Liver (tissue), 9 donors: ENCODE results near the gene TNFRSF13B. TPM values are rescaled to one million over a fixed set of nuclear protein-coding genes. Genes with fewer than 3 reads are reported as not detected.

Experiments
- DNase-seq: peaks from one replicate; pipeline ENCODE4 v3.0.0-alpha.2; 2017; ENCODE audit warnings: low spot score
- H3K27ac ChIP-seq, 2 donors: one replicate each; pipeline ENCODE4 v1.7.0; 2013; ENCODE audit warnings: inconsistent platforms in 2 of 2, low read length in 2 of 2, control low read depth in 1 of 2, low read depth in 1 of 2, mild to moderate bottlenecking in 1 of 2
- H3K27me3 ChIP-seq, 4 donors: one replicate each; pipeline versions ENCODE4 v1.6.1 to v1.7.0; 2013; ENCODE audit warnings: low read length in 3 of 4, inconsistent platforms in 1 of 4, mild to moderate bottlenecking in 1 of 4, moderate library complexity in 1 of 4; ENCODE audit not compliant: control insufficient read depth in 4 of 4, insufficient read depth in 4 of 4
- H3K36me3 ChIP-seq, 4 donors: one replicate each; pipeline versions ENCODE4 v1.6.1 to v1.7.0; 2013; ENCODE audit warnings: low read length in 3 of 4, mild to moderate bottlenecking in 3 of 4, low read depth in 1 of 4, moderate library complexity in 1 of 4; ENCODE audit not compliant: control insufficient read depth in 4 of 4, insufficient read depth in 3 of 4
- H3K4me1 ChIP-seq, 4 donors: one replicate each; pipeline versions ENCODE4 v1.6.1 to v1.7.0; 2013; ENCODE audit warnings: low read length in 3 of 4, mild to moderate bottlenecking in 3 of 4, moderate library complexity in 1 of 4; ENCODE audit not compliant: control insufficient read depth in 4 of 4, insufficient read depth in 4 of 4
- H3K4me3 ChIP-seq, 3 donors: one replicate each; pipeline versions ENCODE4 v1.6.1 to v1.7.0; 2013; ENCODE audit warnings: low read length in 3 of 3, control low read depth in 1 of 3, low read depth in 1 of 3, mild to moderate bottlenecking in 1 of 3
- H3K9ac ChIP-seq, 2 donors: one replicate each; pipeline ENCODE4 v1.7.0; 2013; ENCODE audit warnings: low read length in 2 of 2, mild to moderate bottlenecking in 2 of 2, moderate library complexity in 2 of 2, control low read depth in 1 of 2, low read depth in 1 of 2
- H3K9me3 ChIP-seq, 4 donors: one replicate each; pipeline versions ENCODE4 v1.6.1 to v1.7.0; 2013; ENCODE audit warnings: low read length in 3 of 4; ENCODE audit not compliant: control insufficient read depth in 4 of 4
- ATF3 ChIP-seq: IDR thresholded peaks from 2 replicates; pipeline ENCODE4 v1.6.1; 2016; ENCODE audit warnings: antibody characterized with exemption
- EGR1 ChIP-seq, 2 donors: IDR thresholded peaks; 2 replicates each; pipeline ENCODE4 v1.6.1; 2016 to 2018; ENCODE audit warnings: antibody characterized with exemption in 2 of 2, low read depth in 2 of 2
- FOXA2 ChIP-seq: IDR thresholded peaks from 2 replicates; pipeline ENCODE4 v1.6.1; 2016; ENCODE audit warnings: antibody characterized with exemption
- GABPA ChIP-seq, 2 donors: IDR thresholded peaks in 1 of 2; conservative IDR thresholded peaks in 1 of 2; 2 replicates each; pipeline ENCODE4 v1.6.1; 2016; ENCODE audit warnings: antibody characterized with exemption in 2 of 2, mild to moderate bottlenecking in 1 of 2, moderate library complexity in 1 of 2
- HNF4A ChIP-seq, 2 donors: conservative IDR thresholded peaks; 2 replicates each; pipeline ENCODE4 v1.6.1; 2016; ENCODE audit warnings: antibody characterized with exemption in 2 of 2, mild to moderate bottlenecking in 2 of 2
- HNF4G ChIP-seq: IDR thresholded peaks from 2 replicates; pipeline ENCODE4 v1.6.1; 2016; ENCODE audit warnings: antibody characterized with exemption
- JUND ChIP-seq, 2 donors: IDR thresholded peaks; 2 replicates each; pipeline ENCODE4 v1.6.1; 2016; ENCODE audit warnings: antibody characterized with exemption in 2 of 2
- NR2F2 ChIP-seq: IDR thresholded peaks from 2 replicates; pipeline ENCODE4 v1.6.1; 2016; ENCODE audit warnings: antibody characterized with exemption
- RAD21 ChIP-seq, 2 donors: IDR thresholded peaks; 2 replicates each; pipeline ENCODE4 v1.6.1; 2016; ENCODE audit warnings: antibody characterized with exemption in 2 of 2, mild to moderate bottlenecking in 2 of 2
- SP1 ChIP-seq: IDR thresholded peaks from 2 replicates; pipeline ENCODE4 v1.6.1; 2018; ENCODE audit warnings: antibody characterized with exemption, mild to moderate bottlenecking
- YY1 ChIP-seq: IDR thresholded peaks from 2 replicates; pipeline ENCODE4 v1.6.1; 2016; ENCODE audit warnings: antibody characterized with exemption, mild to moderate bottlenecking
- WGBS: extraction: QIAGEN DNeasy Blood & Tissue Kit; methylation state at CpG from one replicate; pipeline ENCODE4 v1.1.7; 2013; 5-methylcytosine and 5-hydroxymethylcytosine counted together
- polyA plus RNA-seq, 2 donors: library from polyadenylated mRNA; stranded (reverse) in 1 of 2; unstranded in 1 of 2; fragments of 200-250 nt in 1 of 2; fragments of >200 nt in 1 of 2; fragmentation: Nextera tagmentation in 1 of 2; extraction: Ambion mirVana in 1 of 2; gene quantifications; one replicate each; pipeline versions ENCODE4 v1.2.1 to v1.2.3, GENCODE V29; 2013 to 2015
- total RNA-seq, 2 donors: library from RNA; depleted of rRNA; stranded (reverse); fragments of >200 nt; gene quantifications; one replicate each; pipeline ENCODE4 v1.2.3, GENCODE V29; 2014
- TF ChIP-seq, protein P1 (sequence below): IDR thresholded peaks from 2 replicates; pipeline ENCODE4 v1.6.1; 2016; ENCODE audit warnings: antibody characterized with exemption
- TF ChIP-seq, protein P2 (sequence below): IDR thresholded peaks from 2 replicates; pipeline ENCODE4 v1.6.1; 2016; ENCODE audit warnings: antibody characterized with exemption, mild to moderate bottlenecking
- donor health status: healthy.
- donor health status: healthy.
- donor health status: healthy.
- donor health status: healthy.
- donor health status: healthy.

TNFRSF13B gene
- total and polyA plus RNA-seq, 4 donors: 0.17 to 0.26 TPM; not detected in 2

DNA sequence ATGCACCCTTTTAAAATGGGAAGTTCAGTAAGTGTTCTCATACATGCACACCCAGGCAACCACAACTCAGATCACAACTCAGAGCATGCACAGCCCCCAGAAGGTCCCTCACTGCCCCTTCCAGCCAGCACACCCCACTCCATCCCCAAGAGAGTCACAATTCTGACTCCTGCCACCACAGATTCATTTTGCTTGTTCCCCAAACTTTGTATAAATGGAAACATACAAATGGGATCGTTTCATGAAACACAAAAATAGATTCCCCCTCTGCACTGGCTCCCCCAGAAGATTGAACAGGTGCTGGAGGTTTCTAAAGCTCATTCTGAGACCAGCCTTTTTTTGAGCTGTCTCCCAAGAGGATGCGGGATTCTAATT lies 3.3 kb upstream of the TNFRSF13B start:
- Histone ChIP-seq H3K27ac (no peak overlapping the region), H3K27me3 (peaks cover 0 to 5% (median 0%) of the 10 kb centered on the region in 4 donors), H3K4me3 (no peak overlapping the region), H3K9ac (no peak overlapping the region), H3K4me1 (no peaks in the 10 kb centered on the region), H3K9me3 (no peaks in the 10 kb centered on the region), H3K36me3 (no peaks in the 10 kb centered on the region)
- TF ChIP-seq NR2F2: no peak
- no peak for TF ChIP-seq GABPA (IDR thresholded peaks at IDR 0.05 in 1 of 2, conservative IDR thresholded peaks at IDR 0.05 in 1 of 2)
- TF ChIP-seq, protein P1, sequence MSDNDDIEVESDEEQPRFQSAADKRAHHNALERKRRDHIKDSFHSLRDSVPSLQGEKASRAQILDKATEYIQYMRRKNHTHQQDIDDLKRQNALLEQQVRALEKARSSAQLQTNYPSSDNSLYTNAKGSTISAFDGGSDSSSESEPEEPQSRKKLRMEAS: no peak
- TF ChIP-seq HNF4A (conservative IDR thresholded peaks at IDR 0.05): no peak
- no peak for DNase-seq
- 81% methylated on average over 2 of the region's 2 CpGs for WGBS

- TF ChIP-seq ATF3 (no peak), HNF4G (no peak), SP1 (no peak), YY1 (no peak), GABPA (IDR thresholded peaks at IDR 0.05 in 1 of 2, conservative IDR thresholded peaks at IDR 0.05 in 1 of 2) (no peak), JUND (IDR thresholded peaks at IDR 0.05) (no peak), EGR1 (IDR thresholded peaks at IDR 0.05; ENCODE audit: low read depth in 2 of 2) (no peak), NR2F2 (no peak), FOXA2 (no peak), HNF4A (conservative IDR thresholded peaks at IDR 0.05) (no peak), RAD21 (IDR thresholded peaks at IDR 0.05) (no peak)
- TF ChIP-seq, protein P2, sequence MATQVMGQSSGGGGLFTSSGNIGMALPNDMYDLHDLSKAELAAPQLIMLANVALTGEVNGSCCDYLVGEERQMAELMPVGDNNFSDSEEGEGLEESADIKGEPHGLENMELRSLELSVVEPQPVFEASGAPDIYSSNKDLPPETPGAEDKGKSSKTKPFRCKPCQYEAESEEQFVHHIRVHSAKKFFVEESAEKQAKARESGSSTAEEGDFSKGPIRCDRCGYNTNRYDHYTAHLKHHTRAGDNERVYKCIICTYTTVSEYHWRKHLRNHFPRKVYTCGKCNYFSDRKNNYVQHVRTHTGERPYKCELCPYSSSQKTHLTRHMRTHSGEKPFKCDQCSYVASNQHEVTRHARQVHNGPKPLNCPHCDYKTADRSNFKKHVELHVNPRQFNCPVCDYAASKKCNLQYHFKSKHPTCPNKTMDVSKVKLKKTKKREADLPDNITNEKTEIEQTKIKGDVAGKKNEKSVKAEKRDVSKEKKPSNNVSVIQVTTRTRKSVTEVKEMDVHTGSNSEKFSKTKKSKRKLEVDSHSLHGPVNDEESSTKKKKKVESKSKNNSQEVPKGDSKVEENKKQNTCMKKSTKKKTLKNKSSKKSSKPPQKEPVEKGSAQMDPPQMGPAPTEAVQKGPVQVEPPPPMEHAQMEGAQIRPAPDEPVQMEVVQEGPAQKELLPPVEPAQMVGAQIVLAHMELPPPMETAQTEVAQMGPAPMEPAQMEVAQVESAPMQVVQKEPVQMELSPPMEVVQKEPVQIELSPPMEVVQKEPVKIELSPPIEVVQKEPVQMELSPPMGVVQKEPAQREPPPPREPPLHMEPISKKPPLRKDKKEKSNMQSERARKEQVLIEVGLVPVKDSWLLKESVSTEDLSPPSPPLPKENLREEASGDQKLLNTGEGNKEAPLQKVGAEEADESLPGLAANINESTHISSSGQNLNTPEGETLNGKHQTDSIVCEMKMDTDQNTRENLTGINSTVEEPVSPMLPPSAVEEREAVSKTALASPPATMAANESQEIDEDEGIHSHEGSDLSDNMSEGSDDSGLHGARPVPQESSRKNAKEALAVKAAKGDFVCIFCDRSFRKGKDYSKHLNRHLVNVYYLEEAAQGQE: no peak
- TF ChIP-seq, protein P1: no peak
- Histone ChIP-seq H3K36me3 (no peaks in the 10 kb centered on the region), H3K9ac (no peak overlapping the region), H3K4me3 (no peak overlapping the region), H3K27me3 (peaks cover 0 to 5% (median 0%) of the 10 kb centered on the region in 4 donors), H3K27ac (no peak overlapping the region), H3K9me3 (no peaks in the 10 kb centered on the region), H3K4me1 (no peaks in the 10 kb centered on the region)
- DNase-seq: no peak
- WGBS: 84% methylated on average over 6 of the region's 6 CpGs
Measured at GRCh38 chr17:16974569-16975276, 2.8 kb upstream of the TNFRSF13B start.
